Bronchial epithelial cell (primary cell): Measurements from ENCODE around the gene CFL2. TPM values are rescaled to one million over a fixed set of nuclear protein-coding genes. Genes with fewer than 3 reads are reported as not detected.
A peak's percentile ranks its signal among the peaks of the same experiment; 100 is the strongest.

Experiments used
- DNase-seq: peaks from one replicate; pipeline ENCODE4 v3.0.0-alpha.2; 2010; ENCODE audit warnings: low read depth
- FAIRE-seq: peaks from 2 replicates; lab custom pipeline; 2011; peaks lifted over from hg19 to GRCh38; lab: Jason Lieb, UNC
- H3K27me3 ChIP-seq: 2 replicates; pipeline ENCODE4 v1.5.1; 2011; ENCODE audit warnings: low read length; ENCODE audit not compliant: control insufficient read depth, insufficient read depth
- H3K36me3 ChIP-seq: 2 replicates; pipeline ENCODE4 v1.5.1; 2011; ENCODE audit warnings: low read length; ENCODE audit not compliant: control insufficient read depth, insufficient read depth
- H3K4me3 ChIP-seq: 2 replicates; pipeline ENCODE4 v1.5.1; 2011; ENCODE audit warnings: mild to moderate bottlenecking, low read depth, low read length, control low read depth
- CTCF ChIP-seq: IDR thresholded peaks from 2 replicates; pipeline ENCODE4 v1.5.1; 2011; ENCODE audit warnings: mild to moderate bottlenecking, moderate library complexity, low read length, control low read depth, inconsistent platforms; ENCODE audit not compliant: insufficient read depth, severe bottlenecking
- total RNA-seq: library from RNA; depleted of rRNA; stranded (reverse); fragments of >200 nt; gene quantifications from 2 replicates; pipeline ENCODE4 v1.2.1, GENCODE V29; 2014

Gene CFL2
- total RNA-seq, 1 donor from 2014 or later = 17.9 TPM

GRCh38 chr14:34711169-34711568 lies 3.2 kb downstream of the CFL2 start:
- FAIRE-seq (no peak), DNase-seq (peak; percentile 76)
- Histone ChIP-seq H3K4me3 (no peak overlapping the region), H3K36me3 (no peaks in the 10 kb centered on the region), H3K27me3 (no peaks in the 10 kb centered on the region)
- no peak for TF ChIP-seq CTCF

GRCh38 chr14:34710744-34711143 lies 3.6 kb downstream of the CFL2 start:
- FAIRE-seq = no peak
- H3K4me3 ChIP-seq = no peak overlapping the region
- TF ChIP-seq CTCF = no peak

GRCh38 chr14:34710006-34710405 lies 4.4 kb downstream of the CFL2 start:
- DNase-seq (no peak), FAIRE-seq (no peak)
- TF ChIP-seq CTCF = no peak
- Histone ChIP-seq H3K27me3 (no peaks in the 10 kb centered on the region), H3K4me3 (no peak overlapping the region), H3K36me3 (no peaks in the 10 kb centered on the region)

More at GRCh38 chr14:34710744-34711143, 3.6 kb downstream of the CFL2 start:
- Histone ChIP-seq H3K27me3 (no peaks in the 10 kb centered on the region), H3K36me3 (no peaks in the 10 kb centered on the region)
- no peak for DNase-seq

- Histone ChIP-seq H3K36me3 (no peaks in the 10 kb centered on the region), H3K27me3 (no peaks in the 10 kb centered on the region), H3K4me3 (no peak overlapping the region)
- DNase-seq (no peak), FAIRE-seq (no peak)
- no peak for TF ChIP-seq CTCF
Measured at GRCh38 chr14:34707722-34708121, 6.7 kb downstream of the CFL2 start.

GRCh38 chr14:34701808-34702207 lies 12.6 kb downstream of the CFL2 start:
- FAIRE-seq = no peak
- no peak for DNase-seq
- H3K36me3 ChIP-seq = no peaks in the 10 kb centered on the region
- H3K27me3 ChIP-seq = no peaks in the 10 kb centered on the region
- no peak overlapping the region for H3K4me3 ChIP-seq
- no peak for TF ChIP-seq CTCF

- Histone ChIP-seq H3K27me3 (no peaks in the 10 kb centered on the region), H3K4me3 (no peak overlapping the region), H3K36me3 (no peaks in the 10 kb centered on the region)
- FAIRE-seq = no peak
- no peak for DNase-seq
- TF ChIP-seq CTCF = no peak
Measured at GRCh38 chr14:34700622-34701130, 13.7 kb downstream of the CFL2 start.
